ENCODE data around the gene POLE4.

GRCh38 chr2:74927621-74928020 is 30.8 kb upstream of the POLE4 start:
- TF ChIP-seq CTCF (IDR thresholded peaks at IDR 0.05; ENCODE audit: low read depth, low read length): no peak
- TF ChIP-seq POLR2A (IDR thresholded peaks at IDR 0.05; ENCODE audit: extremely low read depth, insufficient read length): no peak
- no peak for TF ChIP-seq MYC (IDR thresholded peaks at IDR 0.05; ENCODE audit: low read depth, low read length)
- TF ChIP-seq, protein P1, sequence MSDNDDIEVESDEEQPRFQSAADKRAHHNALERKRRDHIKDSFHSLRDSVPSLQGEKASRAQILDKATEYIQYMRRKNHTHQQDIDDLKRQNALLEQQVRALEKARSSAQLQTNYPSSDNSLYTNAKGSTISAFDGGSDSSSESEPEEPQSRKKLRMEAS (IDR thresholded peaks at IDR 0.05; ENCODE audit: low read depth, low read length): no peak

Measured in NB4 (cell line).